ENCODE results near the gene NPTN. TPM values are rescaled to one million over a fixed set of nuclear protein-coding genes. Genes with fewer than 3 reads are reported as not detected.

Gene NPTN
- total and polyA plus RNA-seq, 4 donors: 128 to 221 (median 171) TPM

- peak; percentile 46 for ATAC-seq (ENCODE audit: low FRiP score)
- WGBS, 2 donors: 69 to 76% methylated on average over 9 of the region's 9 CpGs
- peaks cover 14 to 20% of the 10 kb centered on the region in 2 donors for H3K36me3 ChIP-seq (ENCODE audit: control insufficient read depth in 1 of 2, insufficient read depth in 2 of 2, low read length in 1 of 2)
- no peak for DNase-seq
- no peak overlapping the region for H3K27ac ChIP-seq (ENCODE audit: low read depth in 1 of 2, low read length in 2 of 2)
- H3K27me3 ChIP-seq (ENCODE audit: control insufficient read depth in 1 of 2, insufficient read depth in 2 of 2, low read length in 1 of 2): no peaks in the 10 kb centered on the region
- H3K4me3 ChIP-seq (ENCODE audit: low read length in 2 of 2): no peak overlapping the region
- no peaks in the 10 kb centered on the region for H3K4me1 ChIP-seq (ENCODE audit: control insufficient read depth in 1 of 2, insufficient read depth in 2 of 2, low read length in 2 of 2)
- H3K9me3 ChIP-seq (ENCODE audit: control insufficient read depth, low read length): no peaks in the 10 kb centered on the region
- intact Hi-C loops (cut with DNase I): no loop called here
These were observed 59.6 kb downstream of the NPTN start for GRCh38 chr15:73573572-73573971.

DNA sequence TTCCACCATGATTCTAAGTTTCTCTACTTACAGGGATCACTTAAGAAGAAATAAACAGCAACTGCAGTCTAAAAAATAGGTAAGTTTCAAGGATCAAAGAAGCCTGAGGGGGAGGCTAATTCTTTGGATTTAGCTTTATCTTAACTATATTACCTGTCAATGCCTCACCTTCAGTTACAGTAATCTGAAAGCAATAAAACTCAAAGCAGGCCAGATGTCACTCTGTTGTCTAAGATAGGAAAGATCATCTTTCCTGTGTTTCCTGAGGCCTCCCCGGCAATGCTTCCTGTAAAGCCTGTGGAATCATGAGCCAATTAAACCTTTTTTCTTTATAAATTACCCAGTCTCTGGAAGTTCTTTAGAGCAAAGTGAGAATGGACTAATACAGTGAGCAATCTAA, 60.2 kb downstream of the NPTN start:
- H3K4me1 ChIP-seq (ENCODE audit: control insufficient read depth in 1 of 2, insufficient read depth in 2 of 2, low read length in 2 of 2): no peaks in the 10 kb centered on the region
- WGBS, 2 donors: 75 to 78% methylated on average over 1 of the region's 1 CpG
- H3K4me3 ChIP-seq (ENCODE audit: low read length in 2 of 2): no peak overlapping the region

GRCh38 chr15:73572296-73572695, 60.9 kb downstream of the NPTN start:
- no peaks in the 10 kb centered on the region for H3K9me3 ChIP-seq (ENCODE audit: control insufficient read depth, low read length)
- H3K27me3 ChIP-seq (ENCODE audit: control insufficient read depth in 1 of 2, insufficient read depth in 2 of 2, low read length in 1 of 2): no peaks in the 10 kb centered on the region
- no peak overlapping the region for H3K4me3 ChIP-seq (ENCODE audit: low read length in 2 of 2)
- DNase-seq (no peak), ATAC-seq (ENCODE audit: low FRiP score) (no peak)
- 62 to 68% methylated on average over 5 of the region's 5 CpGs for WGBS, 2 donors
- no peaks in the 10 kb centered on the region for H3K4me1 ChIP-seq (ENCODE audit: control insufficient read depth in 1 of 2, insufficient read depth in 2 of 2, low read length in 2 of 2)
- intact Hi-C loops (cut with DNase I): no loop called here
- H3K36me3 ChIP-seq (ENCODE audit: control insufficient read depth in 1 of 2, insufficient read depth in 2 of 2, low read length in 1 of 2): peaks cover 14 to 26% of the 10 kb centered on the region in 2 donors
- no peak overlapping the region for H3K27ac ChIP-seq (ENCODE audit: low read depth in 1 of 2, low read length in 2 of 2)

More for the DNA sequence above, 60.2 kb downstream of the NPTN start:
- no peak for ATAC-seq (ENCODE audit: low FRiP score)
- no peaks in the 10 kb centered on the region for H3K27me3 ChIP-seq (ENCODE audit: control insufficient read depth in 1 of 2, insufficient read depth in 2 of 2, low read length in 1 of 2)
- no peak overlapping the region for H3K27ac ChIP-seq (ENCODE audit: low read depth in 1 of 2, low read length in 2 of 2)
- no peaks in the 10 kb centered on the region for H3K9me3 ChIP-seq (ENCODE audit: control insufficient read depth, low read length)
- no peak for DNase-seq
- peaks cover 14 to 23% of the 10 kb centered on the region in 2 donors for H3K36me3 ChIP-seq (ENCODE audit: control insufficient read depth in 1 of 2, insufficient read depth in 2 of 2, low read length in 1 of 2)
- intact Hi-C loops (cut with DNase I): no loop called here

DNA sequence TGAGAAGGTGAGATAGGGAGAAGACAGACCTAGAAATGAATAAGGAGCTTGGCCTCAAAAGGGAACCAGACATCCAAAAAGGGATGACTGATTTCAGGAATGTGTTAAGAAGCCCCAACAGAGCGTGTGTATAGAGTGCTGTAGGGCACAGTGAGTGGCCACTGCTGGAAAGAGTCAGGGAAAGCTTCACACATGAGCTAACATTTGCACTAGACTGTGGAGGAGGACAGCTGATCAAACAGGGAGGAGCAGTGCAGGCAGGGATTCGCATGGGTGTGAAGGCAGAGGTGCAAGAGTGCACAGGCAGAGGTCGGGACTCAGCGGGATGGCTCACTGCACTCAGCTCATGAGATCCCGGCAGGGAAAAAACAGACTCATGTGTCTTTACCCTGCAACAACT, 61.8 kb downstream of the NPTN start:
- DNase-seq (no peak), ATAC-seq (ENCODE audit: low FRiP score) (no peak)
- Histone ChIP-seq H3K4me3 (ENCODE audit: low read length in 2 of 2) (no peak overlapping the region), H3K27ac (ENCODE audit: low read depth in 1 of 2, low read length in 2 of 2) (no peak overlapping the region), H3K4me1 (ENCODE audit: control insufficient read depth in 1 of 2, insufficient read depth in 2 of 2, low read length in 2 of 2) (no peaks in the 10 kb centered on the region), H3K36me3 (ENCODE audit: control insufficient read depth in 1 of 2, insufficient read depth in 2 of 2, low read length in 1 of 2) (peaks cover 14 to 26% of the 10 kb centered on the region in 2 donors), H3K27me3 (ENCODE audit: control insufficient read depth in 1 of 2, insufficient read depth in 2 of 2, low read length in 1 of 2) (no peaks in the 10 kb centered on the region), H3K9me3 (ENCODE audit: control insufficient read depth, low read length) (no peaks in the 10 kb centered on the region)
- intact Hi-C loops (cut with DNase I): no loop called here
- 59 to 66% methylated on average over 5 of the region's 5 CpGs for WGBS, 2 donors

GRCh38 chr15:73570355-73571032, 62.7 kb downstream of the NPTN start:
- Histone ChIP-seq H3K36me3 (ENCODE audit: control insufficient read depth in 1 of 2, insufficient read depth in 2 of 2, low read length in 1 of 2) (peaks cover 17 to 24% of the 10 kb centered on the region in 2 donors), H3K9me3 (ENCODE audit: control insufficient read depth, low read length) (no peaks in the 10 kb centered on the region), H3K4me3 (ENCODE audit: low read length in 2 of 2) (no peak overlapping the region), H3K27ac (ENCODE audit: low read depth in 1 of 2, low read length in 2 of 2) (no peak overlapping the region), H3K4me1 (ENCODE audit: control insufficient read depth in 1 of 2, insufficient read depth in 2 of 2, low read length in 2 of 2) (no peaks in the 10 kb centered on the region), H3K27me3 (ENCODE audit: control insufficient read depth in 1 of 2, insufficient read depth in 2 of 2, low read length in 1 of 2) (no peaks in the 10 kb centered on the region)
- DNase-seq (no peak), ATAC-seq (ENCODE audit: low FRiP score) (no peak)
- WGBS, 2 donors: 63 to 64% methylated on average over 7 of the region's 7 CpGs
- intact Hi-C loops (cut with DNase I): no loop called here

GRCh38 chr15:73569361-73569760, 63.8 kb downstream of the NPTN start:
- DNase-seq: no peak
- H3K36me3 ChIP-seq (ENCODE audit: control insufficient read depth in 1 of 2, insufficient read depth in 2 of 2, low read length in 1 of 2): peaks cover 17 to 24% of the 10 kb centered on the region in 2 donors
- H3K27ac ChIP-seq (ENCODE audit: low read depth in 1 of 2, low read length in 2 of 2): no peak overlapping the region
- H3K4me3 ChIP-seq (ENCODE audit: low read length in 2 of 2): no peak overlapping the region
- no peak for ATAC-seq (ENCODE audit: low FRiP score)
- intact Hi-C loops (cut with DNase I): no loop called here
- H3K4me1 ChIP-seq (ENCODE audit: control insufficient read depth in 1 of 2, insufficient read depth in 2 of 2, low read length in 2 of 2): no peaks in the 10 kb centered on the region
- WGBS, 2 donors: 86 to 89% methylated on average over 3 of the region's 3 CpGs
- no peaks in the 10 kb centered on the region for H3K9me3 ChIP-seq (ENCODE audit: control insufficient read depth, low read length)
- H3K27me3 ChIP-seq (ENCODE audit: control insufficient read depth in 1 of 2, insufficient read depth in 2 of 2, low read length in 1 of 2): no peaks in the 10 kb centered on the region

GRCh38 chr15:73568564-73569280, 64.5 kb downstream of the NPTN start:
- Histone ChIP-seq H3K4me1 (ENCODE audit: control insufficient read depth in 1 of 2, insufficient read depth in 2 of 2, low read length in 2 of 2) (no peaks in the 10 kb centered on the region), H3K27ac (ENCODE audit: low read depth in 1 of 2, low read length in 2 of 2) (no peak overlapping the region), H3K36me3 (ENCODE audit: control insufficient read depth in 1 of 2, insufficient read depth in 2 of 2, low read length in 1 of 2) (peaks cover 15 to 25% of the 10 kb centered on the region in 2 donors), H3K27me3 (ENCODE audit: control insufficient read depth in 1 of 2, insufficient read depth in 2 of 2, low read length in 1 of 2) (no peaks in the 10 kb centered on the region), H3K4me3 (ENCODE audit: low read length in 2 of 2) (no peak overlapping the region), H3K9me3 (ENCODE audit: control insufficient read depth, low read length) (no peaks in the 10 kb centered on the region)
- 65 to 74% methylated on average over 7 of the region's 7 CpGs for WGBS, 2 donors
- intact Hi-C loops (cut with DNase I): no loop called here
- no peak for ATAC-seq (ENCODE audit: low FRiP score)
- DNase-seq: no peak

DNA sequence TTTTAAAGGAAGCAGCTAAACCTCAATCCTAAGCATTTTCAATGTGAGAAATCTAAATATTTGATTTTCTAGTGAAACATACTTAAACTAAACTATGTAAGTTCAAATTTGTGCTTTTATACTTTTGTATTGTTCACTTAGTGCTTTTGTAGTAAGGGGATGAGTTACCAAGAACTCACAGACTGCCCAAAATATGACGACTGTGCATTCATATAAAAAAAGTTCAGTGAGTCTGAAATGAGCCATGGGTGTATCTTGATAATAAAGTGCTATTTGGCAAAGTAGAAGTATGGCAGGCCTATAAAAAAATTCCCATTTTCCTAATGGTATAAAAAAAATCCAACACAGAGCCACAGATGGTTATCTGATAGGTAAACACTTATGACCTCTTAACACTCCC, 66.2 kb downstream of the NPTN start:
- H3K4me1 ChIP-seq (ENCODE audit: control insufficient read depth in 1 of 2, insufficient read depth in 2 of 2, low read length in 2 of 2): no peaks in the 10 kb centered on the region
- no peak for ATAC-seq (ENCODE audit: low FRiP score)
- peaks cover 14 to 24% of the 10 kb centered on the region in 2 donors for H3K36me3 ChIP-seq (ENCODE audit: control insufficient read depth in 1 of 2, insufficient read depth in 2 of 2, low read length in 1 of 2)
- H3K4me3 ChIP-seq (ENCODE audit: low read length in 2 of 2): no peak overlapping the region
- intact Hi-C loops (cut with DNase I): no loop called here
- 39 to 41% methylated on average over 1 of the region's 1 CpG for WGBS, 2 donors
- H3K27ac ChIP-seq (ENCODE audit: low read depth in 1 of 2, low read length in 2 of 2): no peak overlapping the region
- no peaks in the 10 kb centered on the region for H3K27me3 ChIP-seq (ENCODE audit: control insufficient read depth in 1 of 2, insufficient read depth in 2 of 2, low read length in 1 of 2)
- no peak for DNase-seq
- no peaks in the 10 kb centered on the region for H3K9me3 ChIP-seq (ENCODE audit: control insufficient read depth, low read length)

GRCh38 chr15:73564255-73564654, 68.9 kb downstream of the NPTN start:
- Histone ChIP-seq H3K4me3 (ENCODE audit: low read length in 2 of 2) (no peak overlapping the region), H3K9me3 (ENCODE audit: control insufficient read depth, low read length) (no peaks in the 10 kb centered on the region), H3K36me3 (ENCODE audit: control insufficient read depth in 1 of 2, insufficient read depth in 2 of 2, low read length in 1 of 2) (peaks cover 2 to 11% of the 10 kb centered on the region in 2 donors), H3K27ac (ENCODE audit: low read depth in 1 of 2, low read length in 2 of 2) (no peak overlapping the region), H3K27me3 (ENCODE audit: control insufficient read depth in 1 of 2, insufficient read depth in 2 of 2, low read length in 1 of 2) (no peaks in the 10 kb centered on the region), H3K4me1 (ENCODE audit: control insufficient read depth in 1 of 2, insufficient read depth in 2 of 2, low read length in 2 of 2) (no peaks in the 10 kb centered on the region)
- ATAC-seq (ENCODE audit: low FRiP score) (no peak), DNase-seq (no peak)
- intact Hi-C loops (cut with DNase I): loop anchor here in 1 of 2 donors (5.0 kb wide), 1 partner anchor 73 kb away; no protein-coding TSS in a partner anchor
- WGBS, 2 donors: 21 to 26% methylated on average over 6 of the region's 6 CpGs
